ENCODE results near the gene CAPZA2. TPM values are rescaled to one million over a fixed set of nuclear protein-coding genes. Genes with fewer than 3 reads are reported as not detected.

Gene CAPZA2
- total and polyA plus RNA-seq, 10 of the 15 experiments (the other 5 are each of a cell fraction or from before 2014, with no cell fraction given) = 50.0 to 379 (median 117) TPM

GRCh38 chr7:116970238-116970910 lies 108.0 kb downstream of the CAPZA2 start:
- H3K27ac ChIP-seq (ENCODE audit: control insufficient read depth, insufficient read depth) = peak overlapping the region; percentile 57
- BruUV-seq (replicated peaks) = TSS peak; percentile 8
- 0 out of 2 replicates have a peak, but pooled peaks have one; percentile 57 for TF ChIP-seq DPF2 (IDR thresholded peaks at IDR 0.05)
- TF ChIP-seq FOS (IDR thresholded peaks at IDR 0.05; ENCODE audit: borderline replicate concordance, extremely low read depth, insufficient read length) = no peak
- TF ChIP-seq ELK1 (IDR thresholded peaks at IDR 0.05; ENCODE audit: low read depth, low read length) = no peak
- TF ChIP-seq MAX (IDR thresholded peaks at IDR 0.05; ENCODE audit: low read depth, low read length) = no peak
- TF ChIP-seq TBL1XR1 (IDR thresholded peaks at IDR 0.05; ENCODE audit: low read depth, low read length) = no peak
- peak; percentile 50 for TF ChIP-seq MEF2B (IDR thresholded peaks at IDR 0.05; ENCODE audit: partially characterized antibody, poor library complexity, severe bottlenecking)
- TF ChIP-seq ESRRA (IDR thresholded peaks at IDR 0.05; ENCODE audit: low read length) = no peak
- no peak for TF ChIP-seq SUPT20H (IDR thresholded peaks at IDR 0.05; ENCODE audit: borderline replicate concordance, control insufficient read depth, low read depth, low read length)
- peak; percentile 77 for TF ChIP-seq MEF2A (IDR thresholded peaks at IDR 0.05; ENCODE audit: insufficient read depth, low read depth, low read length)
- TF ChIP-seq SREBF1 (IDR thresholded peaks at IDR 0.05; ENCODE audit: low read length) = no peak
- no peak for TF ChIP-seq ATF3 (IDR thresholded peaks at IDR 0.05; ENCODE audit: borderline replicate concordance, extremely low read depth, low read depth, low read length)
- TF ChIP-seq EZH2 (IDR thresholded peaks at IDR 0.05; ENCODE audit: borderline replicate concordance, control insufficient read depth, low read depth, low read length) = no peak
- no peak for TF ChIP-seq POLR2AphosphoS5 (IDR thresholded peaks at IDR 0.05; ENCODE audit: low read length)
- peak; percentile 75 for TF ChIP-seq IKZF1 (conservative IDR thresholded peaks at IDR 0.05)
- peak; percentile 19; the same call in 1 of the 2 replicates for TF ChIP-seq ATF2 (IDR thresholded peaks at IDR 0.05; ENCODE audit: low read length)
- TF ChIP-seq TCF3 (IDR thresholded peaks at IDR 0.05; ENCODE audit: borderline replicate concordance, insufficient read depth, low read depth, low read length) = no peak
- no peak for TF ChIP-seq SP1 (IDR thresholded peaks at IDR 0.05; ENCODE audit: low read depth, low read length)
- no peak for TF ChIP-seq ZZZ3 (IDR thresholded peaks at IDR 0.05; ENCODE audit: control insufficient read depth, insufficient read length, low read depth)
- TF ChIP-seq SIX5 (IDR thresholded peaks at IDR 0.05; ENCODE audit: low read depth, low read length, severe bottlenecking) = no peak
- no peak for TF ChIP-seq YY1 (IDR thresholded peaks at IDR 0.05; ENCODE audit: low read depth, low read length)

More at GRCh38 chr7:116970238-116970910, 108.0 kb downstream of the CAPZA2 start:
- CTCF ChIA-PET = interaction anchor here (0.9 to 4.2 kb wide), 12 partner anchors 11 to 163 kb away, joined by 3 to 52 read pairs (median 6); no protein-coding TSS in a partner anchor
- in situ Hi-C loops (cut with MboI) (no loop called here), intact Hi-C loops (cut with micrococcal nuclease; ENCODE audit: unreplicated experiment) (loop anchor here (2.0 kb wide), 1 partner anchor 16 kb away; no protein-coding TSS in a partner anchor)
- RAD21 ChIA-PET (ENCODE audit: unreplicated experiment) = interaction anchor here (0.7 to 4.0 kb wide), 12 partner anchors 12 to 155 kb away, joined by 3 to 21 read pairs (median 4); partner anchors contain the start of gene ST7
- H3K36me3 ChIP-seq (ENCODE audit: control insufficient read depth in 2 of 2, insufficient read depth in 2 of 2, low read length in 1 of 2) = peaks cover 0 to 2% of the 10 kb centered on the region in 2 experiments; a peak in 1 of 4 replicates
- ATAC-seq (peak; percentile 87), DNase-seq (ENCODE audit: low read depth, low spot score) (no peak), FAIRE-seq (no peak)
- peaks cover 21% of the 10 kb centered on the region for H3K4me1 ChIP-seq (ENCODE audit: control insufficient read depth, insufficient read depth, low read length)
- H2AFZ ChIP-seq (ENCODE audit: control insufficient read depth, low read depth, low read length) = peak overlapping the region; percentile 20; the same call in 1 of the 2 replicates
- peaks cover 2% of the 10 kb centered on the region; the same call in 2 of the 3 replicates for H3K9me3 ChIP-seq (replicated peaks; ENCODE audit: control insufficient read depth, insufficient read depth, low read length)
- no peaks in the 10 kb centered on the region for H4K20me1 ChIP-seq (ENCODE audit: control insufficient read depth, insufficient read depth)
- POLR2A ChIA-PET = interaction anchor here (1.0 to 6.1 kb wide), 8 partner anchors 12 to 155 kb away, joined by 3 to 49 read pairs (median 4); partner anchors contain the start of gene ST7
- peaks cover 60% of the 10 kb centered on the region for H3K79me2 ChIP-seq (ENCODE audit: control insufficient read depth, insufficient read depth, low read length)
- H3K9ac ChIP-seq (ENCODE audit: control insufficient read depth, insufficient read depth, low read length) = no peak overlapping the region
- H3K4me3 ChIP-seq = peak overlapping the region; percentile 20; the same call in 1 of the 2 replicates
- WGBS (ENCODE audit: insufficient coverage, insufficient replicate concordance, low lambda C conversion rate, missing lambda C conversion rate) = 40% methylated on average over 3 of the region's 3 CpGs
- SMC1A ChIA-PET (ENCODE audit: uncharacterized antibody, unreplicated experiment) = interaction anchor here (0.6 to 5.3 kb wide), 15 partner anchors 11 to 164 kb away, joined by 3 to 64 read pairs (median 5); partner anchors contain the start of gene ST7
- H3K27me3 ChIP-seq (replicated peaks in 1 of 2; ENCODE audit: control insufficient read depth in 2 of 2, insufficient read depth in 2 of 2, low read length in 1 of 2) = no peaks in the 10 kb centered on the region
- H3K4me2 ChIP-seq (ENCODE audit: control insufficient read depth, insufficient read depth) = peak overlapping the region; percentile 78

Data from GM12878 (cell line).